MV-4-11 (cell line): ENCODE measurements around the gene SLC6A6.
"Not testable (repeated sequence)": the region's sequence is repeated elsewhere in the genome, so short reads cannot be mapped to it uniquely, and the experiment has no call there.

ENCODE experiments used
- DNase-seq: peaks from one replicate; lab custom pipeline; 2025; lab: John Stamatoyannopoulos, UW

SLC6A6 gene

DNA sequence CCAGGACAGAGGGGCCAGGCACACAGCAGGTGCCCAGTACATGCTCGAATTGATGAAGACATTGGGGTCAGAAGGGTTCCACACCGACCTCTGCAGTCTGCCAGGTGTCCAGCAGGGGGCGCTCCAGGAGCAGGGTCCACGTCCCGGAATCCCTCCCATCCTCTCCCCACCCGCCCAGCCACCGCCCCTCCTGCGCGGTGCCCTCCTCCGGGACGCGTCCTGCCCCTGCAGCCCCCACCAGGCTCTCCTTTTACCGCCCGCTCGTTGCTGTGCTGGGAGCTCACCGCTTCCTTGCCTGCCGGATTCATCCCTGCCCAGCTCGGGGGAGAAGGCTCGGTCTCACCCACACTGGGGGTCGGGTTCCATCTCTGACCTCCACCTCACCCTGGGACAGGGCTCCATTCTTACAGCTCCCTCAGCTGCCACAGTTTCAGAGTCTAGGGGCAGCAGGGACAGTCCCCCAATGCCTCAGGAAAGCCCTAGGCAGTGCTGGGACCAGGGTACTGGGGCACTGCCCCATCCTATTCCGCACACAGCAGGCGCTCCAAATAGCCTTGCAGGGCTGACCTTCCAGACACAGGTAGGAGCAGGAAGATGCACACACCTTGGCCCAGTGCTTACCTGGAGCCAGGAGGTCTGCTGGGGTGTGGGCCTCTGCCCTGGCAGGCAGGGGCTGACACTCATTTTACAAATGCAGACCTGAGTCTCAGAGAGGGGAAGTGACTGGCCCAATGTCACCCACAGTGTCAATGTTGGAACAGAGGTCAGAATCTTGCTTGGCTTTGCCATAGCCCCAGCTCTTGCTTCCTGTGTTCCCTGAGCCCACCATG, 106.8 kb downstream of the SLC6A6 start:
- peak; percentile 13 for DNase-seq

DNA sequence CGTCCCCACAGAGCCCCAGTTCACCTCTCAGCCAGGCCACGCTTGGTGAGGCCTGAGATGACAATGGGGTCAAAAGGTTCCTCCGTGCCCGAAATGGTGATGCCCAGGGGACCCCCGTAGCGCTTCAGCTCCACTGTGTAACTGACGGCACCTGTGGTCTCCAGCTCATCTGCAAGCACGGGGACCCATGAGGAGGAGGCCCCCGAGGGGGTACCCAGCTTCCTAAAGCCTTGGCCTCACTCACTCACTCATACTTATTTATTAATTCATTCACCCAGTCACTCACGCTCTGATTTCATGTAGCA, 107.3 kb downstream of the SLC6A6 start:
- no peak for DNase-seq

DNA sequence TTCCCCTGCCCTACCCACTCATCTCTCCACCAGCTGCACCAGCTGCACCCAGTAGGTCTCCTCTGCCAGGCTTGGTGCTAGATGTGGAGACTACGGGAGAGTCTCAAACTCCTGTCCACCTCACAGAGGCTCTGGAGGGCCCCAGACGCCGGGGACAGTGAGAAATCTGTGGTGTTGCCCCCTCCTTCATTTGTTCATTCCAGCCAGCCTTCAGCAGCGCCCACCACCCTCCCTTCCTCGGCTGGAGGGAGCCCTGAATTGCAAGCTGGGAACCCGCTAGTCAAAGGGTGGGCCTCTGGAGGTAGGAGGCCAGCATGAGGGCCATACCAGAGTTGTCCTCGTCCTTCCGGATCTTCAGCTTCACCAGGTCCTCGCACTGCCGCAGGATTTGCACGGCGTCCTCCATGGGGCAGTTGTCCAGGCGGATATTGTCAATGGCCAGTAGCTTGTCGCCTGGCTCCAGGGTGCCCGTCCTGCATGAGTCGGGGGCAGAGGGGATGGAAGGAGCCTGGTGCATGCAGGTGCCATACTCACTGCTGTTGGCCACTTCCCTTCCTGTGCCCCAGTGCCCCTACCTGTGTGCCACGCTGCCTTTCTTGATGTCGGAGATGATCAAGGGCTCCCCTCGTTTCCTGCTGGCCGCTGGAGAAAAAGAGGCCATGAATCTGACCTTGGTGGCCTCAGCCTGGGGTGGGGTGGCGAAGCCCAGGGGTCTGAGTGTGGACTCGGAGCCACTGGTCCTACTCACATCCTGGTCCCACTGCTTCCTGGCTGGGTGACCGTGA, 108.6 kb downstream of the SLC6A6 start:
- no peak for DNase-seq

DNA sequence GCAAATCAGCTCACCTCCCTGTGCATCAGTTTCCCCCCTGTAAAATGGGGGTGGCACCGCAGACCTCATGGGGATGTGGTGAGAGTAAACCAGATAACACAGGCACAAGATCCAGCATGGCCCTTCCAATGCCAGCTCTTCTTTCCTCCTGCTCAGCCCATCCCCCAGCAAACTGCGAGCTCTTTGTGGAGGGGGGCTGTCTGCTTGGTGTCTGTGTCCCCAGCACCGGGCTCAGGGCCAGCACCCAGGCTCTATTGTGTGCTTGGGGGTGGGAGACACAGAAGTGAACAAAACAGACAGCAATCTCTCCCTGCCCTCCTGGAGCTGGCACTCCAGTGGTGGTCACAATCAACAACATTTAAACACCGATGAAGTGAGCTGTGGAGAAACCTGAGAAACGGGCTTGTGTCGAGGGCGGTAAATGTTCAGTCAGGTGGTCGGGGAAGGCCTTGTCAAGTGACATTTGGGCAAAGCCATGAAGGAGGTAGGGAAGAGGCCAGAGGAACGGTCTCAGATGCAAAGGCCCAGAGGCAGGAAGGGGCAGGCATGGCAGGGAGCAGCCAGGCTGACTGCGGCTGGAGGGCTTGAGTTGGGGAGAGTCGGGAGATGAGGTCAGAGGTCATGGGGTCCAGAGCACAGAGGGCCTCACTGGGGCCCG, 109.3 kb downstream of the SLC6A6 start:
- no peak for DNase-seq

DNA sequence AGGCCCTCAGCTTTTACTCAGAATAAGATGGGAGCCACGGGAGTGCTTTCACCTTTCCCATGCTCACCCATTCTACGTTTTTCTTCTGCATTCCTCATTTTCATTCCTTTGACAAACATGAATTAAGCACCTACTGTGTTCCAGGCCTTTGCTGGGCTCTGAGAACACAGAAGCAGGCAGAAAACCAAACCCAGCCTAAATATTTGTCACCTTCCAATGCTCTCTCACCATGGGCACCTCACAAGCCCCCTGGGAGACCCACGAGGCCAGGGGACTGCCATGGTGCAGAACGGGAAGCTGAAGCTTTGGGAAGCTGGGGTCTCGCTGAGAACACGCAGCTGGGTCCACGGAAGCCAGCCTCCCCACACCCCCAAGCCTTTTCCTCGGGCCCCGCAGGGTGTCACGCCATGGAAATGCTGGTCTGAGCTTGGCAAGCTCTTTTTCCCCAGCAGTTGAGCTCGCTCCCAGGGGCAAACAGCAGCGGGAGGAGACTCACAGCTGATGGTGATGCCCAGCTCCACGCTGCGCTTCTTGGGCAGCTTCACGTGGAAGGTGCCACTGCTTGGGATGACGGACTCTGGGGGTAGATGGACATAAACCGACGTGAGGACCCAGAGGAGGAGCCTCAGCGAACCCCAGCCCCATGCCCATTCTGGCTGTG, 110.0 kb downstream of the SLC6A6 start:
- DNase-seq = no peak

DNA sequence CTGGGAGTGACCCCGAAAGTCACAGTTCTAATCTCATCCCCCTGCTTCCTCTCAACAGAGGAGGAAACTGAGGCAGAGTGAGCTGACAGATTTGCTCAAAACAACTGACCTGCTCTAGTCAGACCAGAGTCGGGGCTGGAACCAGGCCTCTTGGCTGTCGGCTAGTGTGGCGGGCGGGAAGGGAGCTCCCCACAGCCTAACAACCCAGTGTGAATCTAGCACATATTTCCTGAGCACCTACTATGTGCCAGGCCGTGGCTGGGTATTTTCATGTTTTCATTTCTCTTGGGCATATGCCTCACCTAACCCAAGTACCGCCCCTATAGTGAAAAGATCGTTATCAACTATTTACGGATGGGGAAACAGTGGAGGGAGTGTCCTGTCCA, 110.5 kb downstream of the SLC6A6 start:
- DNase-seq = no peak

DNA sequence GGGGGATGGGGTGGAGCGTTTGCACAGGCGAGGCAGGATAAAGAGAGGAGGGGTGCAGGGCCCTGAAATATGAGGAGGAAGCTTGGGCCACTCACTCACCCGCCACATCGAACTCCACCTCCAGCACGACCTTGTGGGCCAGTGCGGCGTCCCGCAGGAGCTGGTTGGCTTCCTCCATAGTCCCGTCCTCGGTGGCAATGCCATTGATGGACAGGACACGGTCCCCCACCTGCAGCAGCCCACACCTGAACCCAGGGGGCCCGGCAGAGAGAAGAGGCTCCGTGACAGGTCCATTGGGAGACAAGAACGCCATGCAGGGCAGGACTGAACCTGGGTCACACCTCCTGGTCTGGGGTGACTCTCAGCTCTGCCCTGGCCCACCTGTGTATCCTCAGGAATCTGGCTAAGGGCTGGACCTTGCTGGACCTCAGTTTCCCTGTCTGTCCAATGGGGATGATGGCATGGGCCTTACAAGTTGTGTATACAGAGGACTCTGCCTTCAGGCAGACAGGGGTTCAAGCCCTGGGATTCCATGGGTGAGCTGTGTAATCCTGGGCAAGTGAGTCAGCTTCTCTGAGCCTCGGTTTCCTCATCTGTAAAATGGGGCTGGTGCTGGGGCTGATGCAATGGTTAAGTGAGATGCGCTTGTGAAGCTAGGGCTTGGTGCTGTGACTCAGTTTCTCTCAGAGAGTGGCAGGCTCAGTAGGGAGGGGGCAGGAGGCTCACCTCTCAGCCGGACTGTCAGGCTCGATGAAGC, 111.3 kb downstream of the SLC6A6 start:
- no peak for DNase-seq

DNA sequence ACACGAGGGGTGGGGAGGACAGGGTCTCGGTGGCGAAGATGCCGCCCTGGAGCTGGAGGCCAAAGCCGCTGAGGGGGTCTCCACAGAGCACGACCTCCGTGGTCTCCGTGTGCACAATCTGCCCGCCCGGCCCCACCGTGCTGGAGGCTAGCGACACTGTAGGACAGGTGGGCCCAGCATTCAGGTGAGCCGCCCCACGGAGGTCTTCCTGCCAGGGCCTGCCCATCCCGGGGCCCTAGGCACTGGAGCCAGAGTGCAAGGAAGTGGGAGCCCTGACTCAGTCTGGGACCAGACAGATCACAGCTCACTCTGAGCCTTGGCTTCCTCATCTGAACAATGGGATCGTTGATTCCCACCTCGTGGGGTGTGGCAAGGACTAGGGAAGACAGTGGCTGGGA, 111.9 kb downstream of the SLC6A6 start:
- no peak for DNase-seq

DNA sequence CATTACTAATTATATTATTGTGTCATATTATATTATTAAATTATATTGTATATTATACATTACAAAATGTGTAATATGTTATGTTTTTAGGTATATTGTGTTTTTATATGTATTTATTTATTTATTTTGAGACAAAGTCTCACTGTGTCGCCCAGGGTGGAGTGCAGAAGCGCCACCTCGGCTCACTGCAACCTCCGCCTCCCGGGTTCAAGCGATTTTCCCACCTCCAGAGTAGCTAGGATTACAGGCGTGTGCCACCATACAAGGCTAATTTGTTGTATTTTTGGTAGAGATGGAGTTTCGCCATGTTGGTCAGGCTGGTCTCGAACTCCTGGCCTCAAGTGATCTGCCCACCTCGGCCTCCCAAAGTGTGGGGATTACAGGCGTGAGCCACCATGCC, 113.1 kb downstream of the SLC6A6 start:
- DNase-seq = not testable (repeated sequence)

DNA sequence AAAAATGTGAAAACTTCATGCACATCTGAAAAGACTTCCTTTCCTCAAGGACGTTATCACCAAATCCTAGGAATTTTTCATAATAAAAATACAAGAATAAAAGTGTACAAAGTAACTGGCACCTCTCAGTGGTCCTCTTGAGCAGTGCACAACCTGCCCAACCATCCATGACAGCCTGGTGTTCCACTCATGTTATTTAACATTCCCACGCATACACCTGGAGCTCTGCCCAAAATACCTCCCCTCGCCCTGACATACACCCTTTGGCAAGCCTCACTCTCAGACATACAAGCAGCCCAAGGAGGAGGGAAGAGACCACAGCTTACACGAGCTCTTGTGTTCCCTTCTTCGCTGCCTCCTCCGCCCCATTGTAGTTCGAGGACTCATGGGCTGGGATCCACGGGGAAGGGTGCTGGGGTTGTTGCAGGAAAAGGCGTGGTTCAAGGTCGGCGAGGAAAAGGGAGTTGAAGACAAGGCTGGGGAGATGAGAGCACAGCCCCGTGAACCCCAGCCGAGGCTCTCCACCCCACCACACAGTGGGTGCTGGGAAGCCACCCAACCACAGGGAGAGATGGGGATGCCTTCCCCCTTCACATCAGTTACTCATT, 114.4 kb downstream of the SLC6A6 start:
- no peak for DNase-seq

DNA sequence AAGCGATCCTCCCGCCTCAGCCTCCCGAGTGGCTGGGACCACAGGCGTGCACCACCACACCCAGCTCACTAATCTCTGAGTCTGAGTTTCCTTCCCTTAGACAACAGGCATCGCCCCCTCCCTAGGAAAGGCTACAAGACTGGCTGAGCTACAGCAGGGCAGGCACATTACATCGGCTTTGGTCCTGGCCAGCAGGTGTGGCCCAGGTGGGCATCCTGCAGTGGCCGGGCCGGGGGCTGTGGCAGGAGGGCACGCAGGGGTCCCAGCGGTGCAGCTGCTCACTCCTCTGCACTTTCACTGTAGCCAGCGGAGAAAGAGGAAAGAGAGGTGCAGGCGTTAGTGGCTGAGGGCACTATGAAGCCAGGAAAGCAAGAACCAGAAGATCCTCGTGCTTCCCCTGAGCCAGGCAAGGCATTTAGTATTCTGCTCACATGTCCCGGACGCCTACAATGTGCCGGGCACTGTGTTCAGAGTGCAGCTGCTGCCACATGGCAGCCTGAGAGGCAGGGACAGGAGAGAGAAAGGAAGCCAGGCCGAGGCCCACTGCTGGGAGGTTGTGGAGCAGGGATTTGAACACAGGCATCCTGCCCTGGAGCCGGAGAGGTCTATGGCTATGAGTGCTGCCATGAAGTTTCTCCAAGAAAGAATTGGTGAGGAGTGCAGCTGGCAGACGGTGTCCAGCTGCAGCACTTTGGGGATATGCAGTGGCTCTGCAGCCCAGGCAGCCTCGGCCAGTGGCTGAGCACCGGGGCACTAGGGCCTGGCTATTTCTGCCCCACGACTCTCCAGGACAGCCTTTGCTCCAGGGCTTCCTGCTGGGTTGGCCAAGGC, 115.4 kb downstream of the SLC6A6 start:
- no peak for DNase-seq

DNA sequence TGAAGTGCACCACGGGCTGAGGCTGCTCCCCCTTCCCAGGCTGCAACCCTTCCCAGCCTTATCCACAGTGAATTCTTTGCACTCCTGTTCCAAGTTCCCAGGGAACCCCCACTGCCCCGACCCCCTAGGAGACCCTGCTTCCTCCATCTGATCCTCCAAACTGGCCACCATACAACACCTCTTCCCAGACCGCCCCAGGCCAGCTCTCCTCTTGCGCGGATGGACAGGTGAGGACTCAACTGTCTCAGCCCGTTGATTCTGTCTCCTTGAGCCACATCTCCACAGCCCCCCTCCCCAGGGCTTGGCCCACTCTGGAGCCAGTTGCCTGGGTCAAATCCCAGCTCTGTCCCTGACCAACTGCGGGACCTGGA, 116.0 kb downstream of the SLC6A6 start:
- DNase-seq = no peak

DNA sequence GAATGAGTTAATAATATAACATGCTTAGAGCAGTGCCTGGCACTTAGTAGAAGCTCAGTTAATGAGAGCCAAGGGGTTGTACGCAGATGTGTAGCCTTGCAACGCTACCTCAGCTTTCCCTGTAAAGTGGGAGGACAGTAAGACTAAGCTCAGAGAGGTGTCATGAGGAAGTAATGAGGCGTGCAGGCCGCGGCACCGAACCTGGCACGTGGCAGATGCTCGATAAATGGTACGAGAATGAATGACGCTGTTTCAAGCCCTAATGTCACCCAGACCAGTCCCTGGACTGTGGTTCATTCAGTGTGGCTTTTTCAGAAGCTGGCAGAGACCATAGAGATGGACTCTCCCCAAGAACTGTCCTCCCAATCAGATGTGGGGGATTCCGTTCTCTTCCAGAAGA, 116.5 kb downstream of the SLC6A6 start:
- DNase-seq = no peak

DNA sequence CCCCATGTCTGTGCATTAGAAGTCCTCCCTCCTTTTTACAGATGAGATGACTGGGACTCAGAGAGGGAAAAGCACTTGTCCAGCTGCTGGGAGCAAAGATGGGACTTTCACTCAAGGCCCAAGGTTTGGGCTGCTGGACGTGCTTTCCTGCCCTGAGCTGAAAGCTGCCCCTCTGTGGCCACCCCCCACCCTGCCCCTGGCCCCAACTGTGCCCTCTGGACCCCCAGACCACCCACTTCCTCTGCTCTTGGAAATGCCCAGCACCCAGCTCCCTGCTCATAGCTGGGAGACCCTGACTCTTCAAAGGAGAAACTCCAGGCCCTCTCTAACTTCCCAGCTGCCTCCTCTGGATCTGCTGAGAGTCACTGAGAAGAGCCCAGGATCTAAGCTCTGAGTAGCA, 117.0 kb downstream of the SLC6A6 start:
- DNase-seq = no peak

DNA sequence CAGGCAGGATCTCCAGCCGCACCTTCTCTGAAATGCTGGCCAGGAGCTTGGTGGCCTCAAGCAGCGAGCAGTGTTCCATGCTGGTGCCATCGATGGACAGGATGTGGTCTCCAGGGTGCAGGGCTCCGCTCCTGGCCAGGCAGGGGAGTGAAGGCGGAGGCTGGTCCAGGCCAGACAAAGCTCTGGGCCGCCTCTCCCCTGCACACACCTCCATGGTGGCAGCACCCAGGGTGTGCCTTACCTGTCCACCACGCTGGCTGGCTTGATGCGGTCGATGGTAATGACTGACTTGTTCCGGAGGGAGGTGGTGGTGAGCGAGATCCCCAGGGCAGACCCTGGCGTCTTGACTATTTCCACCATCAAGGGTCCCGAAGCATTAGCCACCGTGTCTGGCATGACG, 117.7 kb downstream of the SLC6A6 start:
- no peak for DNase-seq

DNA sequence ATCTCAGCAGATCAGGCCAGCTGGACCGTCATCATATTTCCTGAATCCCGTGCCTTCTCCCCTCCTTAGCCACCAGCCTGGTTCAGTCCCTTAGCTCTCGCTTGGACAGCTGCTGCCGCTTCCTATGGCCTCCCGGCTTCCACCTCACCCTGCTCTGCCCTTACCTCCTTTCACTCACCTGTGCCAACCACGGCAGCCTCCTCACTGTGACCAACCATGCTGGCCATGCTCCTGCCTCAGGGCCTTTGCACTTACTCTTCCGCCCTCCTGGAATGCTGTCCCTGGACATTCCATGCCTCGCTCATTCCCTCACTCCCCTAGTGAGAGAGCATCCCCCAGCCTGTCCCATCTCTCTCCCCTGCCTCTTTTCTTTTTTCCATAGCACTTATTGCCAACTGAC, 118.6 kb downstream of the SLC6A6 start:
- DNase-seq = no peak

DNA sequence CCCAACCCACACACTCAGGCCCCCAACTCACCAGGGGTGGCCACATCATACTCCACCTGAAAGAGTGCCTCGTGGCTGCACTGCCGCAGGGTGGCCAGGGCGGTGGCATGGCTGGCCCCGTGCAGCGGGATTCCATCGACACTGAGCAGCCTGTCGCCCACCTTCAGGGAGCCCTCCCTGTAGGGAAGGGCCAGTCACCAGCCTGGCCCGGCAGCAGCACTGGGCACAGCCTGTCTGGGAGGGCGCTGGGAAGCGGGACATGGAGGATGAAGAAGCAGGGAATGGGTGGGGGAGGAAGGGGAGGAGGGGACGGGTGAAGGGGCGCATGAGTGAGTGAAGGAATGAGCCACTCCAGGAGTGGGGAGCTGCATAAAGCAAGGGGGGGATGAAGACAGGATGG, 119.2 kb downstream of the SLC6A6 start:
- no peak for DNase-seq

DNA sequence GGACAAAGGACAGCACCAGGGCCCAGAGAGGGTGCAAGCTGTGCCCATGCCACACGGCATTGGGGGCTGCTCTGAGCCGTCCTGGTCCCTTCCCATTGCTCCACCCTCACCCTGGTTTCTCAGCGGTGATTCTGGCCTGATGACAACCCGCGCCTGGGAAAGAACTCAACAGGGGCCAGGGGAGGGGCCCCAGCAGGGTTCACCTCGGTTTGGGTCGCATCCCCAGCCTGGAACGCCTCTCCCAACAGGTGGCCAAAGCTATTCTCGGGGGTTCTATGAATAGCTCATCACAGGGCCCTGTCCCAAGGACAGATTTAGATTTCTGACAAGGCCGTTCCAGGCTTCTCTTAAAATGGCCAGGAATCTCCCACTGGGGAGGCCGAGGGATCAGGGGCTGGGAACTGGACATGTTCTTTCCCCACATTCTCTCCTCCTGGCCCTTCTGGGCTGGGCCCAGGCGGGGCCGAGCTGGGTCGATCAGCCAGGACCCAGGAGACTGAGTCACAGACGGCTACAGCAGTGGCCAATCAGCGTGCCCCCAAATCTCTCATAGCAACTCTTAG, 119.8 kb downstream of the SLC6A6 start:
- DNase-seq = no peak

DNA sequence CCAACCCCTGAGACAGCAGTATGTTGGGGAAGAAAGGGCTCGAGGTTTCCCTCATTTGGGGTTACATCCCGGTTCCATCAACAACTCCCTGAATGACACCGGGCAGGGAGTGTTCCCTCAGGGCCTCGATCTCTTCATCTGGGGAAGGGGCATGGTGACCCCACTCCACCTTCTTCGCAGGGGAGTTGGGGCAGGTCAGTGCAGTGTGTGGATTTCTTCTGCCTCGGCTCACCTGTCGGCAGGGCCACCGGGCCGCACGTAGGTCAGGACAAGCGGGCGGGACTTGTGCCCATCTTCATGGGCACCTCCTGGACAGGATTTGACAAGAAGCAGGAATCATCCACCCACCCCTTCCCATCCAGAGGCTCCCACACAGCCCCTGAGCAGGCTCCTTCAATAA, 120.4 kb downstream of the SLC6A6 start:
- DNase-seq = no peak

DNA sequence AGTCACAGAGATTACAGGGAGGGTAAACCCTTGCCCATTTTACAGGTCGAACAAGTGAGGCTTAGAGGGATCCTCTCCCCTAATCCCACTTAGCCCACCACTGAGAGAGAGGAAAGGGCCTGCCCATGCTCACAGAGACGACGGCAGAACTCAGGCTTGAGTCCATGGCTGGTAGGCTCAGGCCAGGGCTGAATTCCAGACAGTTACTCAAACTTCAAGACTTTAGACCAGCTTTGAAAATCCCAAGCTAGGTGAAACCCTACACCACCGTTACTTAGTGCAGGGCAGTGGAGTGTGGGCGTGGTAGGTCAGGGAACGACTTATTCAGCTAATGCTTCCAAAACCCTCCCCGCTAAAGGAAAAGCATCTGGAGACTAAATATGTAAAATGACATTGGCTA, 121.4 kb downstream of the SLC6A6 start:
- no peak for DNase-seq
